RCC 7860 (cell line): ENCODE data around the gene LAMB1.
"Not testable (repeated sequence)": the region's sequence is repeated elsewhere in the genome, so short reads cannot be mapped to it uniquely, and the experiment has no call there.

Source experiments
- DNase-seq: peaks from one replicate; pipeline ENCODE4 v3.0.0-alpha.2; 2015; ENCODE audit warnings: low spot score
- FAIRE-seq: peaks from 2 replicates; lab custom pipeline; 2012; peaks lifted over from hg19 to GRCh38; lab: Jason Lieb, UNC

Gene LAMB1

DNA sequence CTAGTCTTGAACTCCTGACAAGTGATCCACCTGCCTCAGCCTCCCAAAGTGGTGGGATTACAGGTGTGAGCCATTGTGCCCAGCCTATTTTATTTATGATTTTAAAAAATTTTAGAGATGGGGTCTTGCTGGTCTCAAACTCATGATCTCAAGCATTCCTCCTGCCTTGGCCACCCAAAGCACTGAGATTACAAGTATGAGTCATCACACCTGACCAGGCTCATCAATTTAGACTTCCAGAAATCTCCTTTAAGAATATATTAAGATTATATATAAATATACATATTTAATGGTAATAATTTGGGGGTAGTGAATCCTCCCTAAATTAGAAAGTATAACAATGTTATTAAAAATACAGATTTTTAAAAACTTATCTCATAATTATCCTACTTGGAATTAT lies 29.1 kb downstream of the LAMB1 start:
- FAIRE-seq (no peak), DNase-seq (no peak)

- FAIRE-seq, result no peak
- no peak for DNase-seq
Measured at GRCh38 chr7:107972941-107973376, 30.0 kb downstream of the LAMB1 start.

DNA sequence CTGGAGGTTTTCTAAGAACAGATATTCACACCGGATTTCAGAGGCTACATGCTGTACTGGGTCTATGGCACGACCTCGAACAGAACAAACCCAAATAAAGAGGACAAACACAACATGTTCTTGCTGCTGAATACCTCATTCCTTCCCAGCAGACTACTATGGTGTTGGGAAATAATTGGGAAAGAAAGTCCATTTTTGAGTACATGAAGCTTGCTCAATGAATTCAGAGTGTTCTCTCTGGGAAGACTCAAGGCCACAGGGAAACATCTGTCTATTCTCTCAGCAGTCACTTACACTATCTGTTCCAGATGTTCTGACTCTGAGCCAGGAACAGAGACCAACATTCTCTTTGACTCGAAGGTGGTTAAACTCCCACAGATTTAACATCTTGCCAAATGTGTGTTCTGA lies 30.9 kb downstream of the LAMB1 start:
- no peak for FAIRE-seq
- no peak for DNase-seq

- DNase-seq (no peak), FAIRE-seq (no peak)
Measured at GRCh38 chr7:107971613-107972012, 31.3 kb downstream of the LAMB1 start.

GRCh38 chr7:107971100-107971499 lies 31.9 kb downstream of the LAMB1 start:
- DNase-seq (no peak), FAIRE-seq (no peak)

DNA sequence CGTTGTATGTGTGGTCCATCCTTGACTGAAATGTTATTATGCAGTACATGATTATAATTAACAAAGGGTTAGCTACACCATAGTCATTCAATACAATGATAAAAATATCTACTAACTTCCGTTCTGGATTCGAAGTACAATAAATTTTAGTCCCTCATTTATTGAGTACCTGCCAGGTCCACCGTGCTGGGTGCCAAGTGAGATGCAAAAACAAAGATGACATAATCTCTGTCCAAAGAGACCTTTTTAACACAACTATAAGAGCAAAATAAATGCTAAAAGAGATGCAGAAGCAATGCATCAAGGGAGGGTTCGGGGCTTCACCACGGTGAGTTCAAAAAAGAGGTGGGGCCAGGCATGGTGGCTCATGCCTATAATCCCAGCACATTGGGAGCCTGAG lies 33.1 kb downstream of the LAMB1 start:
- no peak for FAIRE-seq
- no peak for DNase-seq

GRCh38 chr7:107968449-107968848 lies 34.5 kb downstream of the LAMB1 start:
- FAIRE-seq (no peak), DNase-seq (no peak)

- FAIRE-seq, result no peak
- no peak for DNase-seq
Measured at GRCh38 chr7:107967420-107967819, 35.5 kb downstream of the LAMB1 start.

DNA sequence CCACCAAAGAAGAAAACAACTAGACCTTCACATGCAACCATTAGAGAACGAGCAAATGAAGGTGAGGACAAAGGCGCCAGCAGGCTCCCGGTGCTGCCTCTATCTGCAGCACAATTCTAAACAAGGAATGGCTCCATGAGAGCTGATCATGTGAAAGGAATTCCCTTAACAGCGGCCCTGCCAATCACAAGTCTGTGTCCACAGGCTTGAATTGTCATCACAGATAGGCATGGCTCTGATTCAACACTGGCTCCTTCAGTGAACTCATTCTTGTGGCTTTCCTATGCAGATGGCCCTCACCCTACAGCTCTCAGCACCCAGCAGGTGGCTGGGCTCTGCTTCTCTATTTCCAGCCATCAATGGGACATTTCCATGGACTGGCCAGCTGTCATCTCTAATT lies 36.2 kb downstream of the LAMB1 start:
- DNase-seq (peak; percentile 90), FAIRE-seq (no peak)

- DNase-seq (no peak), FAIRE-seq (no peak)
Measured at GRCh38 chr7:107964510-107964909, 38.5 kb downstream of the LAMB1 start.

DNA sequence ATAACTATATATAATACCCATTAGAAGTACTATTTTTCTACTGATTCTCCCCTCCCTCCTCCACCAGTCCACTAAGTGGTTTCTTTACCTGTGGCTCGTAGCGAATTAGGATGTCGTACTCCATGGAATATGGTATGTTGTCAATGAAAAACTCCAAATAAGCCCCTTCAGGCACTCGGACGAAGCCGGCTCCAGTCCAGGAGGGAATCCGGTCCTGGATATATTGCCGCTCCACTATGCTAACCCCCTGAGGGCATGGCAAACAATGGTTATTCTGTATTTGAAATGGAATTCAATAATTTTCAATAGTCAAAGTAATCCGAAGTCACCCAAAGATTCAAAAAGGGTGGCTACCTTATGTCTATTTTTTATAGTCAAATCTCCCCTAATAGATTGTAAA lies 40.1 kb downstream of the LAMB1 start:
- no peak for DNase-seq
- FAIRE-seq, result no peak

DNA sequence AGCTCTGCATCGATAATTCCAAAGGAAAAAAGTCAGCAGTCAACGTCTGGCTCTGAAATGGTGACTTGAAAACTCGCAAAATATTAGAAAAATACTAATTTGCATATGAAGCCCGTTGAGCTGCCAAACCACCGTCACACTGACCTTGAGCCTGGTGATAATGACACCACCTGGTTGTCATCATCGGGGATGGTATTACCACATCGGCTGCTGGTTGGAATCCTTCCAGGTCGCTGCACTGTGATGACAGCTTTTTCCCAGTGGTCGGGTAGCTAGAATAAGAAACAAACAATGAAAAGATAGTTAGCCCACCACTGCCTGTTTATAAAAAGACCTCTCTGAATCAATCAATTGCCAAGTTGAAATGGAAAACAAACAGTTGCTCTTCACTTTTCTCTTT lies 41.6 kb downstream of the LAMB1 start:
- DNase-seq (no peak), FAIRE-seq (no peak)

GRCh38 chr7:107960272-107960671 lies 42.7 kb downstream of the LAMB1 start:
- FAIRE-seq, result no peak
- no peak for DNase-seq

DNA sequence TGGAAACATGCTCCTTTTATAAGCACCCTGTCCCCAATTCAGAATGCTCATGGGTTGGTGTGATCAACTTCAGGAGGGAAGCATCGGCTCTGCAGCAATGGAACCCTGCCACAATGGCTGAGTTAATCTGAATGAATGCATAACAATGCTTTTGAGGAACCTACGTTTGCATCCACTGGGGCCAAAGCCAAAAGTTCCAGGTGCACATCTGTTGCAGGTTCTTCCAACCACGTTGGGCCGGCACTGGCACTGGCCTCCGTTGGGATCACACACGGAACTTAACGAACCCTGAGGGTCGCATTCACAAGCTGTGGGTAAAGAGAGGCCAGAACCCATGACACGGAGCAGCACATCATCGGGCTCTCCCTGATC lies 43.4 kb downstream of the LAMB1 start:
- no peak for DNase-seq
- no peak for FAIRE-seq

- FAIRE-seq (no peak), DNase-seq (no peak)
Measured at GRCh38 chr7:107958764-107959526, 44.0 kb downstream of the LAMB1 start.

DNA sequence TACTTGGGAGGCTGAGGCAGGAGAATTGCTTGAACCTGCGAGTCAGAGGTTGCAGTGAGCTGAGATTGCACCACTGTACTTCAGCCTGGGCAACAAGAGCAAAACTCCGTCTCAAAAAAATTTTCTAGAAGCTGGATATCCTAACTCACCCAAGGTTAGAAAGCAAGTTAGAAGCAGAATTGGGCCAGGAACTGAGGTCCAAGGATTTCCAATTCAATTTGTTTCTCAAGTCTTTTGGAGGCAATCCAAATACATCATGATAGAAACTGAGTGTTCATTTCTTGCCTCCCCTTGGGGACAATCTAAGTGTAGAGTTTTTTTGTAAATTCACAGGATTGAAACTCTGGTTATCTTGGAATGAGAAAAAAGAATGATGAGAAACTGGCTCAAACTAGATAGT lies 45.5 kb downstream of the LAMB1 start:
- no peak for FAIRE-seq
- DNase-seq, result no peak

DNA sequence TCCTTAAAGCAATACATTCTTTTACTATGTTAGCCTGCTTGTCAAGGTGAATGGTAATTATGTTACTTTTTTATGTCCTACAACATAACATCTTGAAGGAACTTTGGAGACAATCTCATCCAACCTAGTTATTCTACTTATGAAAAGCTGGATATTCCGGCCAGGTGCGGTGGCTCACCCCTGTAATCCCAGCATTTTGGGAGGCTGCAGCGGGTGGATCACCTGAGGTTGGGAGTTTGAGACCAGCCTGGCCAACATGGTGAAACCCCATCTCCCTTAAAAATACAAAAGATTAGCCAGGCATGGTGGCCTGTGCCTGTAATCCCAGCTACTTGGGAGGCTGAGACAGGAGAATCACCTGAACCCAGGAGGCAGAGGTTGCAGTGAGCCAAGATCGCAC lies 46.0 kb downstream of the LAMB1 start:
- DNase-seq, FAIRE-seq: not testable (repeated sequence)

GRCh38 chr7:107955394-107955793 lies 47.6 kb downstream of the LAMB1 start:
- DNase-seq (no peak), FAIRE-seq (no peak)

DNA sequence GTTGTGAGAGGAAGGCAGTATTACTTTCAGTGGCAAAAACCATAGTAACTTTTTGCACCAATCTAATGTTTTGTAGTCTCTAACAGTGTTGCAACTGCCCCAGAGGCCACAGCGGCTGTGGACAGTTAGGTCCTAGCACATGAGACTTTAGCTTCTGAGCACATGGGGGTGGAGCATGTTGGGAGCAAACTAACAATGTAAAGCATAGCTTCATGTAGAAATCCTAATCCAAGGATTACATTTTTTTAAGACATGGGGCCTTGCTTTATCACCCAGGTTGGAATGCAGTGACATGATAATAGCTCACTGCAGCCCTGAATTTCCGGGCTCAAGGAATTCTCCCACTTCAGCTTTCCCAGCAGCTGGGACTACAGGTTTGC lies 49.0 kb downstream of the LAMB1 start:
- FAIRE-seq, result no peak
- no peak for DNase-seq

- FAIRE-seq, result no peak
Measured at GRCh38 chr7:107953265-107953923, 49.6 kb downstream of the LAMB1 start.

GRCh38 chr7:107951896-107952295 lies 51.1 kb downstream of the LAMB1 start:
- no peak for FAIRE-seq

More at GRCh38 chr7:107953265-107953923, 49.6 kb downstream of the LAMB1 start:
- no peak for DNase-seq

GRCh38 chr7:107951172-107951787 lies 51.7 kb downstream of the LAMB1 start:
- no peak for DNase-seq
- FAIRE-seq, result no peak

More at GRCh38 chr7:107951896-107952295, 51.1 kb downstream of the LAMB1 start:
- DNase-seq, result no peak
